GM19395 (cell line): ENCODE results near the gene HSFX3.
"Not testable (repeated sequence)": the region's sequence is repeated elsewhere in the genome, so short reads cannot be mapped to it uniquely, and the experiment has no call there.

ENCODE experiments used
- ATAC-seq: cut with Tn5 transposase; IDR thresholded peaks from one replicate; pipeline ENCODE4 v1.9.1; 2021; ENCODE audit warnings: mild to moderate bottlenecking, moderate library complexity; ENCODE audit not compliant: unreplicated experiment

The HSFX3 gene

GRCh38 chrX:149549701-149550100 is at the start of gene HSFX3:
TSS of gene HSFX3 (minus strand) at chrX:149549924. CDS start at chrX:149549852, 72 bp downstream.
- not testable (repeated sequence) for ATAC-seq

GRCh38 chrX:149598603-149599002 is 48.9 kb upstream of the HSFX3 start:
- not testable (repeated sequence) for ATAC-seq

GRCh38 chrX:149595943-149596342 is 46.2 kb upstream of the HSFX3 start:
- ATAC-seq: not testable (repeated sequence)

GRCh38 chrX:149595214-149595613 is 45.5 kb upstream of the HSFX3 start, which contains the start of gene HSFX2:
TSS of gene HSFX2 (minus strand) at chrX:149595314. CDS start at chrX:149594700, 614 bp downstream.
- ATAC-seq: not testable (repeated sequence)

- not testable (repeated sequence) for ATAC-seq
Observed at GRCh38 chrX:149590993-149591392, 41.3 kb upstream of the HSFX3 start.

- not testable (repeated sequence) for ATAC-seq
Observed at GRCh38 chrX:149587359-149587758, 37.6 kb upstream of the HSFX3 start, which contains the start of gene MAGEA9B. TSS of gene MAGEA9B (minus strand) at chrX:149587459. CDS start at chrX:149583179, 4,280 bp downstream.

GRCh38 chrX:149585631-149586030 is 35.9 kb upstream of the HSFX3 start:
- not testable (repeated sequence) for ATAC-seq

GRCh38 chrX:149573456-149573855 is 23.7 kb upstream of the HSFX3 start:
- ATAC-seq: peak; percentile 100

- ATAC-seq: no peak
Observed at GRCh38 chrX:149572743-149573142, 23.0 kb upstream of the HSFX3 start.

- ATAC-seq: no peak
Observed at GRCh38 chrX:149571770-149572169, 22.0 kb upstream of the HSFX3 start.

GRCh38 chrX:149570668-149571067 is 20.9 kb upstream of the HSFX3 start:
- no peak for ATAC-seq

- no peak for ATAC-seq
Observed at GRCh38 chrX:149569770-149570169, 20.0 kb upstream of the HSFX3 start.

- ATAC-seq: no peak
Observed at GRCh38 chrX:149568701-149569296, 19.1 kb upstream of the HSFX3 start.

GRCh38 chrX:149567621-149568417 is 18.1 kb upstream of the HSFX3 start:
- no peak for ATAC-seq

GRCh38 chrX:149563359-149563758 is 13.6 kb upstream of the HSFX3 start:
- ATAC-seq: no peak

GRCh38 chrX:149555251-149555650 is 5.5 kb upstream of the HSFX3 start:
- not testable (repeated sequence) for ATAC-seq

GRCh38 chrX:149551939-149552248 is 2.2 kb upstream of the HSFX3 start:
- not testable (repeated sequence) for ATAC-seq

GRCh38 chrX:149551245-149551938 is 1.7 kb upstream of the HSFX3 start:
- not testable (repeated sequence) for ATAC-seq

GRCh38 chrX:149550454-149550853 is 730 bp upstream of the HSFX3 start:
- not testable (repeated sequence) for ATAC-seq

GRCh38 chrX:149547782-149548181 is 1.9 kb downstream of the HSFX3 start:
- not testable (repeated sequence) for ATAC-seq

GRCh38 chrX:149546962-149547361 is 2.8 kb downstream of the HSFX3 start:
- ATAC-seq: not testable (repeated sequence)
